T-helper 1 cell treated with Interleukin-12 subunit alpha and Interleukin-12 subunit beta and Interleukin-4 antibody, amounts not matched to agents 30 μg/mL and 1 μg/mL, for 36 hours (primary cell): Measurements from ENCODE around the gene JMY.

Experiments
- H3K27ac Mint-ChIP-seq: one replicate; pipeline ENCODE4 v1.8.0; 2021; ENCODE audit warnings: mild to moderate bottlenecking, mixed read lengths
- H3K27me3 Mint-ChIP-seq: one replicate; pipeline ENCODE4 v1.8.0; 2021; ENCODE audit warnings: low read depth, mixed read lengths
- H3K36me3 Mint-ChIP-seq: one replicate; pipeline ENCODE4 v1.8.0; 2021; ENCODE audit warnings: low read depth, mixed read lengths
- H3K4me1 Mint-ChIP-seq: one replicate; pipeline ENCODE4 v1.8.0; 2021; ENCODE audit warnings: low read depth, mixed read lengths
- H3K4me3 Mint-ChIP-seq: one replicate; pipeline ENCODE4 v1.8.0; 2021; ENCODE audit warnings: mild to moderate bottlenecking, moderate library complexity, mixed read lengths
- H3K9me3 Mint-ChIP-seq: one replicate; pipeline ENCODE4 v1.8.0; 2021; ENCODE audit warnings: mixed read lengths

Gene JMY

GRCh38 chr5:79255786-79256557 lies 20.0 kb downstream of the JMY start:
- Mint-ChIP-seq H3K4me3 (no peak overlapping the region), H3K27me3 (no peaks in the 10 kb centered on the region), H3K4me1 (peaks cover 3% of the 10 kb centered on the region), H3K9me3 (no peaks in the 10 kb centered on the region), H3K36me3 (peaks cover 5% of the 10 kb centered on the region), H3K27ac (no peak overlapping the region)

DNA sequence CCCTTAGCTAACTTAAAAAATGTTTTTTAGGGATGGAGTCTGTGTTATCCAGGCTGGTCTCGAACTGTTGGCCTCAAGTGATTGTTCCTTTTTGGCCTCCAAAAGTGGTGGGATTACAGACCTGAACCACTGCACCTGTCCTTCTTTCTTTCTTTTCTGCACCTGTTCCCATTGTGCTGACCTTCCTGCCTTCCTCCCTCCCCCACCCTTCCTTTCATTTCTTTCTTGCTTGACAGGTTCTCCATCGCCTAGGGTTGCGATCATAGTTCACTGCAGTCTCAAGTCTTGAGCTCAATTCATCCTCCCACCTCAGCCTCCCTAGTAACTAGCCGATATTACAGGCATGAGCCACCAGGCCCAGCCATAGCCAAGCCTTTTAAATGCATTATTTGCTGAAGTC lies 20.6 kb downstream of the JMY start:
- Mint-ChIP-seq H3K4me1 (peaks cover 3% of the 10 kb centered on the region), H3K27me3 (no peaks in the 10 kb centered on the region), H3K36me3 (peaks cover 5% of the 10 kb centered on the region), H3K27ac (no peak overlapping the region), H3K4me3 (no peak overlapping the region), H3K9me3 (no peaks in the 10 kb centered on the region)

DNA sequence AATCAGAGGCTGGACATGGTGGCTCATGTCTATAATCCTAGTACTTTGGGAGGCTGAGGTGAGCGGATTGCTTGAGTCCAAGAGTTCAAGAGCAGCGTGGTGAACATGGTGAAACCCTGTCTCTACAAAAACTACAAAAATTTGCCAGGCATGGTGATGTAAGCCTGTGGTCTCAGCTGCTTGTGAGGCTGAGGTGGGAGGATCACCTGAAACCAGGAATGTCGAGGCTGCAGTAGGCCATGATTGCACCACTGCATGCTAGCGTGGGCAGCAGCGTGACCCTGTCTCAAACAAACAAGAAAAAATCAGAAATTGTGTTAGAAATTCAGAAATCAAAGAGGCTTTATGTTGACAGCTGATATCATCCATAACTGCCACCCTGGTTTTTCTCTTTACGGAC lies 21.4 kb downstream of the JMY start:
- H3K4me1 Mint-ChIP-seq, result peaks cover 5% of the 10 kb centered on the region
- no peak overlapping the region for H3K4me3 Mint-ChIP-seq
- H3K9me3 Mint-ChIP-seq, result no peaks in the 10 kb centered on the region
- peaks cover 2% of the 10 kb centered on the region for H3K36me3 Mint-ChIP-seq
- H3K27ac Mint-ChIP-seq, result no peak overlapping the region
- no peaks in the 10 kb centered on the region for H3K27me3 Mint-ChIP-seq

- Mint-ChIP-seq H3K4me3 (no peak overlapping the region), H3K36me3 (no peaks in the 10 kb centered on the region), H3K9me3 (no peaks in the 10 kb centered on the region), H3K27me3 (no peaks in the 10 kb centered on the region), H3K27ac (no peak overlapping the region), H3K4me1 (peaks cover 7% of the 10 kb centered on the region)
Observed at GRCh38 chr5:79258801-79259200, 22.9 kb downstream of the JMY start.

- Mint-ChIP-seq H3K4me3 (no peak overlapping the region), H3K27ac (no peak overlapping the region), H3K4me1 (peaks cover 7% of the 10 kb centered on the region), H3K36me3 (no peaks in the 10 kb centered on the region), H3K27me3 (no peaks in the 10 kb centered on the region), H3K9me3 (no peaks in the 10 kb centered on the region)
Observed at GRCh38 chr5:79259383-79259782, 23.5 kb downstream of the JMY start.

DNA sequence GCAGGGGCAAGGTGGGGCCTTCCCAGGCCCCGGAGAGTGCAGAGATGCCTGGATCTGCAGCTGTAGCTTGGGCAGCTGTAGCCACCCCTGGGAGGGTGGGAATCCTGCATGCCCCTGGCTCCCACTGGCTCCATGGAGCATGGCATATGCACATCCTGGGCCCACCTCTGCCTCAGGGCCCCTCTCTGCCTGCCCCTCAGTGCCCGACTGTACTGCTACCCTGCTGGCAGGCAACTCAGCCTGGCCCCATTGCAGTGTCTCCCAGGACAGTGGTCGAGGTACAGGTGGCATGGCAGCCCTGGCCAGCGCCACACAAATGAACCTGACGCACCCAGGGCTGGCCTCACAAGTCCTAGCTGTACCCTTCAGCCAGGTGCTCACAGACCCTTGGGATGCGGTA lies 23.9 kb downstream of the JMY start:
- Mint-ChIP-seq H3K4me3 (no peak overlapping the region), H3K27ac (no peak overlapping the region), H3K4me1 (peaks cover 7% of the 10 kb centered on the region), H3K27me3 (no peaks in the 10 kb centered on the region), H3K9me3 (no peaks in the 10 kb centered on the region), H3K36me3 (no peaks in the 10 kb centered on the region)

DNA sequence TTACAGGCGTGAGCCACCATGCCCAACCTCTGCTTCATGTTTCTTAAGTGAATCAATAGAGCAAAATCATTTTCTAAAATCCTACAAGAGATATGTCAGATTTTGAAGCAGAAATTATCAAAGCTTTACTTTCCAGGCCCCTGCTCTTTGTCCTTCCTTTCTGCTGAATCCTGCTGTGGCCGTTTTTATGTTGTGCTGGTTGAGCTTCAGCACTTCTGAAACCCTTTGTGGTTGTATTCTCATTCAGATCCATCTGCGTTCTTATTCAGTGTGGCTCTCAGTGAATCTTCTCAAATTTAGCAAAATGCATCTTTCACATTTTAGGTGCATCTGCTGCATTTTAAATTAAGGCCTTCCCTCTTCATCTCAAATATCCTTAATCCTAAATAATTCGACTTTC lies 26.0 kb downstream of the JMY start:
- Mint-ChIP-seq H3K36me3 (no peaks in the 10 kb centered on the region), H3K4me1 (peaks cover 4% of the 10 kb centered on the region), H3K27ac (no peak overlapping the region), H3K27me3 (no peaks in the 10 kb centered on the region), H3K9me3 (no peaks in the 10 kb centered on the region), H3K4me3 (no peak overlapping the region)

DNA sequence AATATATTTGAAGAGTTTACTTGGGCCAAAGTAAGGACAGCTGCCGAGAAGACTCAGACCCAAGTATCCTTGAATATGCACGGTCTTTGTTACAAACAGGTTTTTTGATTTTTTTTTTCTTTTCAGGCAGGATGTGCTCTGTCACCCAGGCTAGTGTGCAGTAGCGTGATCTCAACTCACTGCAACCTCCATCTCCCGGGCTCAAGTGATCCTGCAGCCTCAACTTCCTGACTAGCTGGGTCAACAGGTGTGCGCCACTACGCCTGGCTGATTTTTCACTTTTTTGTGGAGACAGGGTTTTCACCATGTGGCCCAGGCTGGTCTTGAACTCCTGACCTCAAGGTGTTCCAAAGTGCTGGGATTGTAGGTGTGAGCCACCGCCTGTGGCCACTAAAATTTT lies 27.4 kb downstream of the JMY start:
- Mint-ChIP-seq H3K4me1 (peaks cover 4% of the 10 kb centered on the region), H3K27me3 (no peaks in the 10 kb centered on the region), H3K36me3 (no peaks in the 10 kb centered on the region), H3K4me3 (no peak overlapping the region), H3K9me3 (no peaks in the 10 kb centered on the region), H3K27ac (no peak overlapping the region)

DNA sequence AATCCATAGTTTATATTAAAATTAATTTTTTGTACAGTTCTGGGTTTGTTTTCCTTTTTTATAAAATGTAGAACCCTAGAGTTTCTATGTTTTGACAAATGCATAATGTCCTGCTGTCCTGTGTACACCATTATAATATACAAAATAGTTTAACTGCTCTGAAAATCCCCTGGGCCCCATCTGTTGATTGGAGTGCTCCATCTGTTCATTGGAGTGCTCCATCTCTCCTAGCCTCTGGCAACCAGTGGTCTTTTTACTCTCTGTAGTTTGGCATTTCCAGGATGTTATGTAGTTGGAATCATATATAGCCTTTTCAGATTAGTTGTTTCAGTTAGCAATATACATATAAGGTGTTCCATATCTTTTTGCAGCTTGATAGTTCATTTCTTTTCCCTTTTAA lies 31.2 kb downstream of the JMY start:
- Mint-ChIP-seq H3K4me1 (peaks cover 2% of the 10 kb centered on the region), H3K27ac (no peak overlapping the region), H3K36me3 (no peaks in the 10 kb centered on the region), H3K9me3 (no peaks in the 10 kb centered on the region), H3K27me3 (no peaks in the 10 kb centered on the region), H3K4me3 (no peak overlapping the region)

DNA sequence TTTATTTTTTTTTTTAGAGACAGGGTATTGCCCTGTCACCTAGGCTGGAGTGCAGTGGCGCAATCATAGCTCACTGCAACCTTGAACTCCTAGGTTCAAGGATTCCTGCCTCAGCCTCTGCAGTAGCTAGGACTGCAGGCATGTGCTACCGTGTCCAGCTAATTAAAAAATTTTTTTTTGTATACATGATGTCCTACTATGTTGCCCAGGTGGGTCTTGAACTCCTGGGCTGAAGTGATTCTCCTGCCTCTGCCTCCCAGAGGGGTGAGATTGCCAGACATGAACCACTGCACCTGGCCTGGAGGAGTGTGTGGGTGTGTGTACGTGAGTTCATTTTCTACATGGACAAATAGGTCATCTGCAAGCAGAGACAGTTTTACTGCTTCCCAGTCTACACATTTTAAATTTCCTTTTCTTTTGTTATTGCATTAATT lies 33.8 kb downstream of the JMY start:
- Mint-ChIP-seq H3K27me3 (no peaks in the 10 kb centered on the region), H3K4me1 (no peaks in the 10 kb centered on the region), H3K9me3 (no peaks in the 10 kb centered on the region), H3K4me3 (no peak overlapping the region), H3K27ac (no peak overlapping the region), H3K36me3 (no peaks in the 10 kb centered on the region)

- Mint-ChIP-seq H3K4me3 (no peak overlapping the region), H3K27me3 (no peaks in the 10 kb centered on the region), H3K4me1 (no peaks in the 10 kb centered on the region), H3K9me3 (no peaks in the 10 kb centered on the region), H3K36me3 (no peaks in the 10 kb centered on the region), H3K27ac (no peak overlapping the region)
Observed at GRCh38 chr5:79273341-79273740, 37.4 kb downstream of the JMY start.

GRCh38 chr5:79284846-79285245 lies 48.9 kb downstream of the JMY start:
- H3K9me3 Mint-ChIP-seq, result no peaks in the 10 kb centered on the region
- H3K27ac Mint-ChIP-seq, result no peak overlapping the region
- no peaks in the 10 kb centered on the region for H3K27me3 Mint-ChIP-seq
- no peak overlapping the region for H3K4me3 Mint-ChIP-seq
- peaks cover 3% of the 10 kb centered on the region for H3K4me1 Mint-ChIP-seq
- H3K36me3 Mint-ChIP-seq, result peaks cover 3% of the 10 kb centered on the region

- H3K36me3 Mint-ChIP-seq, result peaks cover 3% of the 10 kb centered on the region
- peaks cover 3% of the 10 kb centered on the region for H3K4me1 Mint-ChIP-seq
- H3K27me3 Mint-ChIP-seq, result no peaks in the 10 kb centered on the region
- no peak overlapping the region for H3K27ac Mint-ChIP-seq
- H3K4me3 Mint-ChIP-seq, result no peak overlapping the region
- H3K9me3 Mint-ChIP-seq, result no peaks in the 10 kb centered on the region
Observed at GRCh38 chr5:79285285-79285684, 49.4 kb downstream of the JMY start.

- Mint-ChIP-seq H3K4me3 (no peak overlapping the region), H3K27ac (no peak overlapping the region), H3K9me3 (no peaks in the 10 kb centered on the region), H3K36me3 (peaks cover 3% of the 10 kb centered on the region), H3K4me1 (peaks cover 3% of the 10 kb centered on the region), H3K27me3 (no peaks in the 10 kb centered on the region)
Observed at GRCh38 chr5:79285833-79286232, 49.9 kb downstream of the JMY start.

DNA sequence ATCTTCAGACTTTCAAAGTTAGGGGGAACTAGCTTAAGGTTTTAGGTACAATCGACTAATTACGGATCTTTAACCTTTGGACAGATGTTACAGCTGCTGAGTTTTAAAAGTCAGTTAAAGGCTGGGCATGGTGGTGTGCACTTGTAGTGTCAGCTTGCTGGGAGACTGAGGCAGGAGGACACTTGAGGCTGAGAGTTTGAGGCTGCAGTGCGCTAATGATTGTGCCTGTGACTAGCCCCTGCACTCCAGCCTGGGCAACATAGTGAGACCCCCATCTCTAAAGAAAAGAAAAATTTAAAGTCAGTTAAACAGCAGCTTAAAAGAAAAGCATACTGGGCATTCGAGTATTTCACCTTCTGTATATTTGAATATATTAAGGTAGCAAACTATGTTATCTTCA lies 51.4 kb downstream of the JMY start:
- Mint-ChIP-seq H3K9me3 (no peaks in the 10 kb centered on the region), H3K4me1 (peaks cover 3% of the 10 kb centered on the region), H3K27me3 (no peaks in the 10 kb centered on the region), H3K27ac (no peak overlapping the region), H3K4me3 (no peak overlapping the region), H3K36me3 (peaks cover 5% of the 10 kb centered on the region)

GRCh38 chr5:79287907-79288306 lies 52.0 kb downstream of the JMY start:
- Mint-ChIP-seq H3K4me1 (peaks cover 3% of the 10 kb centered on the region), H3K27me3 (no peaks in the 10 kb centered on the region), H3K36me3 (peaks cover 5% of the 10 kb centered on the region), H3K27ac (no peak overlapping the region), H3K9me3 (no peaks in the 10 kb centered on the region), H3K4me3 (no peak overlapping the region)
